NCI-H146 treated with DMSO at 0.1 percent for 48 hours (cell line): Measurements from ENCODE around the gene NAV2.
"Not testable (repeated sequence)": the region's sequence is repeated elsewhere in the genome, so short reads cannot be mapped to it uniquely, and the experiment has no call there.

Experiments
- DNase-seq: peaks from one replicate; lab custom pipeline; 2025; ENCODE audit not compliant: unreplicated experiment; lab: John Stamatoyannopoulos, UW

Gene NAV2

DNA sequence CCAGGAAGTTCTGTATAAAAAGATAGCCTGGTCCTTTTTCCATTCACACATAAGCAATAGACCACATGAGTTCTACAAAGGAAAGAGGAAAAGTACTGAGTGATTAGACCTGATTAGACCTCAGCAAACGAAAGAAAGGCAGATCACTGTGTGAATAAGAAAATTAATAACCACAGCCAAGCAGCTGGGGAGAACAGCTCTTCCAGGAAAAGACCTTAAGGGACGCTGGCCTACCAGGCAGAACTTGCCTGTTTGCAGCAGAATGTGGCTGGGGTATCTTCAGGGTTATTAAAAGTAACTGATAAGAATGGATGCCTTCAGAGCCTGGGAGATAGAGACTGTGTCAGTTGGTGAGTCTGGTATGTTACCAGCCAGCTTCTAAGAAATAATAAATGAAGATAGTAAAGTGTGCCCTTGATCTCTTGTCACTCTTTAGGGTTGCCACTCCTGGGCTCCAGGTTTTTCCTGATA is 274.7 kb downstream of the NAV2 start:
- DNase-seq: no peak

- DNase-seq: no peak
Measured at GRCh38 chr11:19988598-19988997, 276.0 kb downstream of the NAV2 start.

DNA sequence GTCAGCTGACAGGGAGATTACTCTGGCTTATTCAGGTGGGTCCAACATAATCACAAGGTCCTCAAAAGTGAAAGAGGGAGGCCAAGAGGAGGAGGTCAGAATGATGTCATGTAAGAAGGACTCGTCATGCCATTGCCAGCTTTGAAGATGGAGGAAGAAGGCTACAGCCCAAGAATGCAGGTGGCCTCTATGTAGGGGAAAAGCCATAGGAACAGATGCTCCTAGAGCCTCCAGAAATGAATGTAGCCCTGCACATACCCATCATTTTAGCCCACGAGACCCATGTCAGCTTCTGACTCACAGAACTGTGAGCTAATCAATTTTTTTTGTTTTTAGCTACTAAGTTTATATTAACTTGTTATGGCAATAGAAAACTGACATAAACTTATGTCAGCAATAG is 276.6 kb downstream of the NAV2 start:
- DNase-seq: no peak

DNA sequence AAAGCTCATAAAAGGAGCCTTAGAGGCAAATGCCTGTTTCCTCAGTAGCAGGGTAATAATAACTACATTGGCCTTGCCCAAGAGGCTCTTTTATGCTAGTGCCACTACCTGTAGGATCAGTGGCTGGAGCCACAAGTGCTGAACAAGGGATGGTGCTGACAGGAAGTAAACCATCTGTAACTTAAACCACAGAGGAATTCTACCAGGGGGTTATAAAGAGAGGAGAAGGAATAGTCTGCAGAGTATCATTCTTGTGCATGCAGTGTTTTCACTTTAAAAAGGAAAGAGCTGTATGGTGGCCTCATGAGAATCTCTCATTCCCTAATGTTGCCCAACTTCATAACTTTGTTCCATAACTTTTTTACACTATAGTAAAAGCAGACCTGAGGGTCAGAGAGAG is 279.5 kb downstream of the NAV2 start:
- DNase-seq: no peak

DNA sequence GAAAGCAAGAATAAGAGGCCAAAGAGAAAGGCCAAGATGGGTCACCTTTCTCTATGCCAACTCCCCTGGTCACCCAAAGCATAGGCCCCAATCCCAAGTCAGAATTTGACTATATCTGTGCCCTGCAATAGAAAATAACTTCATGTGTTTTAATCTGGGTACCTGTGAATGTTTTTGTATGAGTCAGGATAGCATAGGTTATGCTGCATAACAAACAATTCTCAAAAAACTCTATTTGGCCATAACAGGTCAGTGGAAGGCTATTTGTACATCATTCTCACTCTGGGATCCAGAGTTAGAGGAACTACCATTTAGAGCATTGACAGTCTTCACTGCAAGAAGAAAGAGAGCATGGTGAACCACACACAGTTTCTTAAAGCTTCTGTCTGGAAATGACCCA is 280.4 kb downstream of the NAV2 start:
- no peak for DNase-seq

DNA sequence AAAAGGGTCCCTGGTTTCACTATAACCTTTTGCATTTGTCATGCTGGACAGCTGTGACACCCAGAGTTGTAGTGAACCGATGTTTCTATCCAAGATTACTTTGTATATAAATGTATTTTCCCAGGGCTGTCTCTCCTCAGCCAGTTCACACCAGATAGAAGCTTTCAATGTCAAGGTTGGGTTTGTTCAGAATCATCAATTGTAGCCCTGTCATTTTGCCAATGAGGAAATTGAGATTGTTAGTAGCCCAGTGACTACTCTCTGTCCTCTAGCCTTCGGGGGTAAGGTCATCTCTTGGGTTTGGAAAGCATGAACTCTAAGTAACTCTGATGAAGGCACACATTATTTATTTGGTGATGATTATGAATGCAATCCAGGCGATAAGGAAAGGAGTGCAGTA is 282.0 kb downstream of the NAV2 start:
- DNase-seq: no peak

DNA sequence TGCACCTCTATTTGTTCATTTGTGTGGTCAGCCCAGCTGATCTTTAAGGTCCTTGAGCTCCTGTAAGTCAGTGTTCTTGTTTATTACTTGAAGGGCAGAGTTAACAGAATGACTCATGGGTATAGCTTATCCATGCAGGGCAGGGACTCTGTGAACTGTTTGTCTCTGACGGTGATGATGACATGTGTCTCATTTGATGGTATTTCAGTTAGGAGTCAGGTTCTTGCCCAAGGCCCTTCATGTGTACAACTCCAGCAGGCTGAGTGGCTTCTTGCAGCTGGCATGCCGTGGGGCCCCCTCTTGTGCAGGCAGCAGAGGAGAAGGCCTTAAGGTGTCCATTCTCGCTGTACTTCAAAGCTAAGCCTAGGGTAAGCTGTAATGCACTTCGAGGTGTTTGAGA is 282.5 kb downstream of the NAV2 start:
- no peak for DNase-seq

DNA sequence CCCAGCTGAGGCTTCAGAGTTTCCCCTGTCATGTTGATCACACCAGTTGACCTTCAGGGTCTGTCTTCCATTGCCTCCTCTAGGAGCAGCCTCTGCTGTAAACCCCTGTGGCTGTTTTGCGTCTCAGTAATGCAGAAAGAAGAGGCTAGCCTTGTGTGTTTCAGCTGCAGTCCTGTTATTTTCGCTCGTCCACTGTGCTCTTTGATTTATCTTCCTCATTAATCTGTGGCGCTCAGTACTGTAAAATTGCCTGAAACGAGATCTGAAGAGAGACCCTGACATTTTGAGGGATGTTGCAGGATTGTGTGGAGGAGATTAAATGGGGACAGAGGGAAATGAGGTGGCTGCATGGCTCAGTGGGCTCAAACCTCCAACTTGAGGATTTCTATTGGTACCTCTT is 283.9 kb downstream of the NAV2 start:
- DNase-seq: no peak

GRCh38 chr11:20000022-20000350 is 287.3 kb downstream of the NAV2 start:
- DNase-seq: no peak

- DNase-seq: peak; percentile 96
Measured at GRCh38 chr11:20000351-20001134, 287.9 kb downstream of the NAV2 start.

DNA sequence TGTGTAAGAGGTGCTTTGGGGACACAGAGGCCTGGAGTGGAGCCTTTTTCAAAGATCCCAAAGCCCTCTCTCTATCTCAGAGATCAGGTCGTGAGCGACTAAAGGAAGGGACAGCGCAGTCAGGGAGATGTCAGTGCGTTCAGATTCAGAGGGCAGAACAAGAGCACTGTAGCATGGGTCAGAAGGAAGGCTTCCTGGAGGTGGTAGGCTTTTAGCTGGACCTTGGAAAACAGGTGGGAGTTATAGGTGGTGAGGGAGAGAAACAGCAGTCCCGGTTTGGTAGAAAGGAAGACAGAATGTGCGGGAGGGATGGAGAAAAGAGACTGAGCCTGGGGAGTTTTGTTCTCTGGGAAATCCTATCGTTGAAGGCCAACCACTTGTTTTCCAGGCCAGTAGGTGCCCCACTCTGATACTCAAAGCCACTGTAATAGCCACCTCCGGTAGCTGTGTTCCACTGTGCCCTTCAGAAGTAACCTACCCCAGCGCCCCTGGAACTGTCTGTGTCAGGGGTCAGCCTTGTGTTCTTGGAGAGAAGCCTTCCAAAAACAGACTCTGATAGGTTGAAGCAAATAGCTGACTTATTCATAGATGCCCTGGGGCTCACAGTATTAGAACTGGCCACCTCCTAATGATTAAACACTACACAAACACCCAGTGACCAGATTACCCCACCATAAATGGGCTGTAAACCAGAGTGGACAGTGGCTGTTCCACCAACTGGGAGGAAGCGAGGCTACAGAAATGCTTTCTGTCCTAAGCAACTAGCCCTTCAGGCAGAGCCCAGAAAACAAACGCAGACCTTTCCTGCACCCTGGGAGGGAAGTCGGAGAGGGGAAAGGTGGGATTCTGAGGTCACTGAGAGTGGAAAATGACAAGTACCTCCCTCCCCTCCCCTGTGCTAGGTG is 289.9 kb downstream of the NAV2 start:
- no peak for DNase-seq

DNA sequence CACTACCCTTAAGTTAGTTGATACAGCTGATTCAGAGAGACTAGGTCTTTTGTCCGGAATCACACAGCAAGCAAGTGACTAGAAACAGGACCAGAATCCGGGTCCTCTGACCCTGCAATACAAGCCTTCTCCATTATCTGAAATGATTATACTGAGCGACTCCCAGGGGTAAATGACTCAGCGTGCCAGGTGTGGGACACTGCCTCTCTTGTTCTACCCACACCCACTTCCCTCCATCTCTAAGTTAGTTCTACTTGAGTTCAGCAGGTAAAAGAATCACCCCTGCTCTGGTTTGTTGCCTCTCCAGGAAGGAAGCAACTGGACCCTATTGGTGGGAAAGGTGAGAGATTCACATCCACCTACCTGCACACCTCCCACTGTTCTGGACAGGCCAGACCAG is 290.7 kb downstream of the NAV2 start:
- DNase-seq: no peak

- no peak for DNase-seq
Measured at GRCh38 chr11:20004866-20005265, 292.2 kb downstream of the NAV2 start.

DNA sequence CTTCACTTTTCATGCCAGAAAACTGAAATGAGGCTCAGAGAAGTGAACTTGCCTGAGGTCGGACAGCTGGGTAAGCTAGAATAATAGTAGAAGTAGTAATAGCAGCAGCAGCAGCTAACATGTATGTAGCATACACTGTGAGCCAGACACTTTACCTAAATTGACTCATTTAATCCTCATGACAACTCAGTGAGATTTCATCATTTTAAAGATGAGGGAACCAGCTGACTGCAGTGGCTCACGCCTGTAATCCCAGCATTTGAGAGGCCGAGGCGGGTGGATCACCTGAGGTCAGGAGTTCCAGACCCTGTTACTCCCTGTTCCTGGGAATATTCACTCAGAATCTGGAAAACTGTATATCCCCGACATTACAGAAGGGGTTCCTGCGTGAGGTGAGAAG is 293.1 kb downstream of the NAV2 start:
- no peak for DNase-seq

- DNase-seq: not testable (repeated sequence)
Measured at GRCh38 chr11:20006618-20007017, 294.0 kb downstream of the NAV2 start.

DNA sequence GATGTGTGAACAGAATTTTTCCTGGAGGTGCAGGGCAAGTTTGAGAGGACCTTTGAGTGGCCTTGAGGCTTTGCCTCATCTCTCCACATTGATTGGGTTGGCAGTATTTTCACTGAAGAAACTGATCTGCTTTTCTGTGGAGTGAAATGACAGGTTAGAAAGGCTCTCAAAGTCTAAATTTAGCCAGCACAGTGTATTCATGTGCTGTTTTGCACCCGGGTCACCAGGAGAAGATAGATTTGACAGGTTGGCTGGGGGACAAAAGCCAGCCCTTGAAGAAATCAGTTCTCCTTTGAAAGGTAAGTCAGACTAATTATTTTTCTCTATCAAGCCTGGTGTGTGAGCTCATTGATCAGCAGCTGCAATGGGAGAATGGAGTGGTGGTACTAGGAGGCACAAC is 294.7 kb downstream of the NAV2 start:
- no peak for DNase-seq

GRCh38 chr11:20008190-20008870 is 295.7 kb downstream of the NAV2 start:
- DNase-seq: no peak

- DNase-seq: no peak
Measured at GRCh38 chr11:20008871-20009644, 296.4 kb downstream of the NAV2 start.

DNA sequence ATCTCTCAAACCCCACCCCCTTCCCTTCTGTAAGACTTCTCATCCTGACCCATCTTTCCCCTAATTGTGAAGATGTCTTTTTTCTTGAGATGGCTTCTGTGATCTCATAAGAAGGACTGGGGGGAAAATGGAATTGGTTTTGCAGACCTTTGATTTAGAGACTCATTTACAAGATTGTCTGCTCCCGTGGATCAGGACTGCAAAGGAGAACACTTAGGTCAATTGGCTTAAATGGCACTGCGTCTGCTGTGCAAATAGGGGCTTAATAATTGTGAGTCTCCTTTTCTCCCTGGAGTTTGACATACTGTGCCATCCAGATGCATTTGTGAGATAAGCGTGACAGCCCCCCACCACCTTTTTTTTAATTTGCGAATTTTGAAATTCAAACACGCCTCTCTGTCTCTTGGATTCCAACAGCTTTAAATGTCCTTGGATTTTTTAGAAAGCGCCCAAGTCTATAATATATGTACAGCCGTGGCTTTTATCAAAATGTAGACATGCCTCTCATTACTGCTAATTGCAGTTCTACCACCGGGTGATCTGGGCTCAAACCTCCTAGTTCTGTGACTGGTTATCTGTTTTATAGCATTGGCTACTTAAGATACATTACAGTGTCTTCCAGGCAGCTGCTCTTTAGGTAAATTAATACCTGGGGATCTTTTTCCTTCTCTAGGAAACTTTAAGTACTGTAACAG is 297.7 kb downstream of the NAV2 start:
- peak; percentile 82 for DNase-seq

DNA sequence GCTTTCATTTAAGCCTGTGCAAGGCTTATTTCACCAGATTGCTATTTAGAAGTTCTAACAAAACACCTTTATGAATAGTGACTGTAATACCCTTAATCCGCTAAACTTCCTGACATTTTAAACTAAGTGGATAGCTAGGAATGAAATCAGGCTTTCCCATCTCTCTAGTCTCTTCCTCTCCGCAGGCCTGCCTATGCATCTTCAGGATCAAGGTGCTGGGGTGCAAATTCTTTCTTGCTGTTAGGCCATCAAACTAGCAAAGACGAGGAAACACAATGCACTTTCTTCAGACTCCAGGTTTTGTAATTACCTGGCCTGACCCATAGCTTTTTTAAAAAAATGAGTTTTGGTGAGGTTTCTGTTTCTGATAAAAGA is 298.2 kb downstream of the NAV2 start:
- DNase-seq: no peak
